K562 (cell line): ENCODE results near the gene RAP1A. TPM values are rescaled to one million over a fixed set of nuclear protein-coding genes. Genes with fewer than 3 reads are reported as not detected.

Experiments used
- DLX4 ChIP-seq: fragments of 250-450 bp; sonication (Bioruptor Pico); IDR thresholded peaks from 2 replicates; pipeline ENCODE4 v1.6.1; 2021; ENCODE audit warnings: mild to moderate bottlenecking
- RERE ChIP-seq: sonication (generic); formaldehyde crosslinking; IDR thresholded peaks from 2 replicates; pipeline ENCODE4 v1.8.0; 2023; ENCODE audit warnings: missing genetic modification reagents, mild to moderate bottlenecking, borderline replicate concordance
- REST ChIP-seq, 2 experiments: fragments of 450-650 bp; formaldehyde crosslinking in 1 of 2; IDR thresholded peaks; 2 replicates each; pipeline versions ENCODE4 v1.4.0 to v1.6.1; 2014 to 2020; ENCODE audit warnings: mild to moderate bottlenecking in 2 of 2, borderline replicate concordance in 1 of 2, low read depth in 1 of 2
- SNIP1 ChIP-seq: fragments of 450-650 bp; IDR thresholded peaks from 2 replicates; pipeline ENCODE4 v1.7.1; 2017; ENCODE audit warnings: low read depth, mild to moderate bottlenecking
- STAT6 ChIP-seq: sonication (generic); formaldehyde crosslinking; IDR thresholded peaks from 2 replicates; pipeline ENCODE4 v1.8.1; 2023; ENCODE audit warnings: mild to moderate bottlenecking, missing genetic modification reagents
- TEAD1 ChIP-seq, 2 experiments: fragments of 450-650 bp in 1 of 2; sonication (generic) in 1 of 2; formaldehyde crosslinking; IDR thresholded peaks; 2 replicates each; pipeline versions ENCODE4 v1.4.0 to v1.8.0; 2020 to 2022; ENCODE audit warnings: mild to moderate bottlenecking in 2 of 2, missing genetic modification reagents in 1 of 2
- ZNF41 ChIP-seq: fragments of 250-450 bp; sonication (Bioruptor Pico); conservative IDR thresholded peaks from 2 replicates; pipeline ENCODE4 v1.4.0; 2020; ENCODE audit warnings: mild to moderate bottlenecking
- polyA plus RNA-seq, 8 experiments: library from polyadenylated mRNA; depleted of rRNA in 4 of 8; stranded (reverse) in 5 of 8; unstranded in 3 of 8; fragments of >200 nt; fragmentation: Nextera tagmentation in 2 of 8; fragmentation: Illumina TruSeq in 1 of 8; extraction: Ambion mirVana in 2 of 8; extraction: Trizol in 1 of 8; gene quantifications; 2 replicates each; pipeline versions ENCODE4 v1.2.1 to v1.2.3, GENCODE V29; 2011 to 2014; ENCODE audit warnings: inconsistent platforms in 1 of 8, missing spikeins in 1 of 8
- total RNA-seq, 7 experiments: library from RNA; depleted of rRNA in 6 of 7; stranded (reverse); fragments of >200 nt in 6 of 7; fragmentation: Illumina TruSeq in 2 of 7; extraction: Trizol in 2 of 7; gene quantifications; 2 replicates each; pipeline versions ENCODE4 v1.2.1 to v1.2.3, GENCODE V29; 2011 to 2021; ENCODE audit warnings: low replicate concordance in 1 of 7

The RAP1A gene
- total and polyA plus RNA-seq, 9 of the 15 experiments (the other 6 are each of a cell fraction or from before 2014, with no cell fraction given) = 13.4 to 86.2 (median 32.5) TPM

GRCh38 chr1:111620441-111620971, 917 bp downstream of the RAP1A start (continued):
- TF ChIP-seq RERE (CRISPR knock-in tag) = 0 out of 2 replicates have a peak, but pooled peaks have one; percentile 34
- TF ChIP-seq TEAD1 (CRISPR knock-in tag; IDR thresholded peaks at IDR 0.05) = peak in 1 of 2 experiments; percentile 78; a peak in 2 of 4 replicates
- TF ChIP-seq DLX4 = no peak
- TF ChIP-seq ZNF41 (CRISPR knock-in tag) = no peak
- TF ChIP-seq REST (IDR thresholded peaks at IDR 0.05; ENCODE audit: borderline replicate concordance) = no peak
- TF ChIP-seq REST (CRISPR knock-in tag; IDR thresholded peaks at IDR 0.05; ENCODE audit: low read depth) = no peak
- no peak for TF ChIP-seq STAT6 (CRISPR knock-in tag)
- no peak for TF ChIP-seq SNIP1
